NCI-H1092 treated with DMSO at 0.1 percent for 48 hours (cell line): ENCODE measurements around the gene CDH4.

Source experiments
- DNase-seq: peaks from one replicate; lab custom pipeline; 2025; lab: John Stamatoyannopoulos, UW

CDH4 gene

GRCh38 chr20:61884571-61885389 lies 632.7 kb downstream of the CDH4 start:
- no peak for DNase-seq

GRCh38 chr20:61885759-61886715 lies 634.0 kb downstream of the CDH4 start:
- DNase-seq: no peak

- peak; percentile 2 for DNase-seq
Measured at GRCh38 chr20:61886721-61887595, 634.9 kb downstream of the CDH4 start.

- no peak for DNase-seq
Measured at GRCh38 chr20:61887596-61888093, 635.6 kb downstream of the CDH4 start.

GRCh38 chr20:61888101-61888865 lies 636.2 kb downstream of the CDH4 start:
- DNase-seq: no peak

GRCh38 chr20:61889659-61890058 lies 637.6 kb downstream of the CDH4 start:
- DNase-seq: no peak

- DNase-seq: no peak
Measured at GRCh38 chr20:61890210-61890609, 638.1 kb downstream of the CDH4 start.

- DNase-seq: no peak
Measured at GRCh38 chr20:61891476-61891875, 639.4 kb downstream of the CDH4 start.

- no peak for DNase-seq
Measured at GRCh38 chr20:61891916-61892649, 640.0 kb downstream of the CDH4 start.

GRCh38 chr20:61895016-61895415 lies 643.0 kb downstream of the CDH4 start:
- no peak for DNase-seq

GRCh38 chr20:61895686-61896057 lies 643.6 kb downstream of the CDH4 start:
- DNase-seq: no peak

- peak; percentile 55 for DNase-seq
Measured at GRCh38 chr20:61896058-61896961, 644.2 kb downstream of the CDH4 start.

- no peak for DNase-seq
Measured at GRCh38 chr20:61897401-61898295, 645.6 kb downstream of the CDH4 start.

- DNase-seq: no peak
Measured at GRCh38 chr20:61898405-61898804, 646.3 kb downstream of the CDH4 start.

- no peak for DNase-seq
Measured at GRCh38 chr20:61900011-61900944, 648.2 kb downstream of the CDH4 start.

GRCh38 chr20:61900945-61901293 lies 648.9 kb downstream of the CDH4 start:
- DNase-seq: no peak
